ENCODE measurements around the gene SNRNP35.

DNA sequence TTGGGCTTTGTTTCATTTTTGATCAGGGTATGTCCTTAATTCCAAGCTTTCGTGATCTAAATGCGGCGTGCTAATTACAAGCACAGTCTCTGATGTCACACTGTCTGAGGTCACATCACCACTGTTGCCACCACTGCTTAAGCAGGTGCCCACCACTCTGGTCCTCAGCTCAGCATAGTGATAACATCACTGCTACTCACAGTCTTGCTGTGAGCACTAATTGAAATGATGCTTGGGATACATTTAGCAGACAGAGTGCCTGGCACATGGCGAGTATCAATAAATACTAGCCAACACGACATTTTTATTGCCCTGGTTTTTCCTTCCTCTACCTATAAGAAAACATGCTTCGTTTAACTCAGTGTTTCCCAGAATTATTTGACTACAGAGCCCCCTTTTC, 29.3 kb upstream of the SNRNP35 start:
- TF ChIP-seq TAF1 (IDR thresholded peaks at IDR 0.05; ENCODE audit: low read depth) (no peak), NFIC (IDR thresholded peaks at IDR 0.05) (no peak), YY1 (IDR thresholded peaks at IDR 0.05; ENCODE audit: low read depth) (no peak), MAX (IDR thresholded peaks at IDR 0.05) (no peak), EP300 (IDR thresholded peaks at IDR 0.05; ENCODE audit: borderline replicate concordance) (no peak), EGR1 (IDR thresholded peaks at IDR 0.05) (no peak)
